GM13977 (cell line): ENCODE results near the gene GLUL.

Experiments used
- DNase-seq: peaks from one replicate; pipeline ENCODE4 v3.0.0; 2012; ENCODE audit warnings: low spot score
- CTCF ChIP-seq: IDR thresholded peaks from 2 replicates; pipeline ENCODE4 v1.5.1; 2012; ENCODE audit warnings: mild to moderate bottlenecking, control low read depth; ENCODE audit not compliant: insufficient read depth; ENCODE audit errors: extremely low read depth, missing control alignments
- in situ Hi-C: fragments of 300-500 bp; cut with MboI; formaldehyde crosslinking; loops from one replicate; pipeline ENCODE4 v1.12.0; 2022; ENCODE audit warnings: low sequenced_read_pairs, low pct_unique_long_range_greater_than_20kb, mixed read lengths, inconsistent platforms; ENCODE audit not compliant: unreplicated experiment

The GLUL gene

GRCh38 chr1:182397653-182398393, 6.2 kb upstream of the GLUL start:
- DNase-seq, result no peak
- in situ Hi-C loops, result loop anchor here (5.0 to 10.0 kb wide), 2 partner anchors 256 to 313 kb away; no protein-coding TSS in a partner anchor
- TF ChIP-seq CTCF, result no peak

- no peak for TF ChIP-seq CTCF
- in situ Hi-C loops, result loop anchor here (5.0 to 10.0 kb wide), 2 partner anchors 254 to 311 kb away; no protein-coding TSS in a partner anchor
- DNase-seq, result no peak
These were observed 4.3 kb upstream of the GLUL start for GRCh38 chr1:182395906-182396305.

DNA sequence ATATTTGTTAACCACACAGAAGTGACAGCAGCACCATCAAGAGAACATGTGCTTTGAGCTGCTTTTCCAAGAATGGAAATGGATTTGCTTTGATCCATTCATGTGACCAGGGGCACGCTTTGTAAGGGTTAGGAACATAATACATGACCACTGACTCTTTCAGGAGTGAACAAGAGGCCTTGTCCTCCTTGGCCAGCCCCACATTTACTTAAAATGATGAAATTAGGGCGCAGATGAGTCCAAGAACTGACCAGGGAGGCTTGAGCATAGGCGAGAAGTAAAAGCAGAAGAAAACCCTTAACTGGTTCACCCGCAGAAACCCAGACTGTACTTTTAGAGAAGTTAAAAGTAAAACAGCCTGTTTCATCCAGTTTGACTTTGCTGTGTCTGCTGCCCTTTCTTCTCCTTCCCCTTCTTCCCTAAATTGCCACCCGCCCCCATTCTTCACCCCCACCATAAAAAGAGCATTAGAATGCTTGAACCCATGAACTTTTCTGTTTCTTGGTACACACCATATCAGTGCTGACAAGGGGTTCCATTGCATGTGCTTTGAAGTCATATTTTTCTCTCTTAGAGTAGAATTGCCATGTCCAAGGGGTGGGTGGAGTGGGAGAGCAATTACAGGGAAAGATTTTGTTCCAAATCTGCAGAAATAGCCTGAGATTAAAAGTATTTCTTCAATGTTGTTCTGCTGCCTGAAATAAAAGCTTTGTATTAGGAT, 2.6 kb upstream of the GLUL start:
- DNase-seq, result no peak
- no peak for TF ChIP-seq CTCF
- in situ Hi-C loops, result loop anchor here (10.0 kb wide), 1 partner anchor 309 kb away; no protein-coding TSS in a partner anchor

DNA sequence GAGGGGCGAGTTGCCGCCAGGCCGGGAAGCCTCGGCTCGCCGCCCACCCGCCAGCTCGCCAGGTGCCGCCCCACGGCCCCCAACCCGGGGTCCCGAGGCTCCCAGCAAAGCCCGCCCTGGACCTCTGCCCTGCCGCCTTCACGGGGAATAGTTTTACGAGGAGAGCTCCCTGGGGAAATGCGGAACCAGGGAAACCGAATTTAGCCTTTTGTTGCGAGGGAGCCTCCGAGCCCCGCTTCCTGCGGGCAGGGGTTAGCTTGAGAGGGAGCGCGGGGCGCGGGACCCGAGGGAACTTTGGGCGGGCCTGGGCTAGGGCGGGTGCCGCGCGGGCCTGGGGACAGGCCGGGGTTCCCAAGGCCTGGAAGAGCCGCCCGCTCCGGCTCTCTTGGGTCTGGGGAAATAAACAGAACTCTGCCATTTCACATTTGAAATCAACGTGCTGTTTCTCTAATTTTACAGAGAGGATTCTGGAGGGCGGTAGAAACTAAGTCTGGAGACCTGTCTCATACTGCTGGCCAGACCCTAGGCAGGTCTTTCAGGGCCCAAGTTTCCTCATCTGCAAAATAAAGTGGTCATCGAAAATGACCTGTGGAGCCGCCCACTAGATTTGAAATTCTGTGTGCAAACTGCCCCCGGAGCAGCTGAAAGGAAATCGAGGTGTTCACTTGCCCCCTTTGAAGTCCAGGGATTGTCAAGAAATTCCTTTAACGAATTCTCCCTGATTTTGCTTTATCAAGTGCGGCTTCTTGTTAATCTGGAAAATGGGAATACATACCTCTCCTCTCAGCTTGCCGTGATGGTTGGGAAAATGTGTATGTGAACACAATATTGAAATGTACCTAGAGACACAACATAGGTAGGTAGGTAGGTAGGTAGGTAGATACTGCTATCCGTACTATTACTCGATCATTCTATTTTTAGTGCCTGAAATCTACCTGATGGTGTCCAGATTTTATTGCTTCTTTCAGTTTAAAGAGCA, 749 bp upstream of the GLUL start:
- TF ChIP-seq CTCF, result no peak
- in situ Hi-C loops, result loop anchor here (10.0 kb wide), 1 partner anchor 308 kb away; no protein-coding TSS in a partner anchor
- no peak for DNase-seq

DNA sequence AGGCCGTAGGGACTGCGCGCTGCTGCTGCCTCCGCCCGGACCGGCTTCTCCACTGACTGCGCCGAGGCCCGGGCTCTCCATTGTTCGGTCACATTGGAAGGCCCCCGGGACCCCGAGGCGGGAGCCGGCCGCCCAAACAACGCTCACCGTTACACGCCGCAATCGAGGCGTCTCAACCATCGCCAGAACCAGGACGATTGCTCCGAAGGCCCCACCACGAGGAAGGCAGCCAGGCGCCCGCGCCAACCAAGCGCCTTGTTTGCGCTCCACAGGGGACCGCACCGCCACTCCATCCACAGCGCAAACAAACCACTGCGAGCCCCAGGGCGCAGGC, 595 bp downstream of the GLUL start:
- DNase-seq, result no peak
- in situ Hi-C loops, result loop anchor here (10.0 kb wide), 1 partner anchor 306 kb away; no protein-coding TSS in a partner anchor
- TF ChIP-seq CTCF, result no peak

DNA sequence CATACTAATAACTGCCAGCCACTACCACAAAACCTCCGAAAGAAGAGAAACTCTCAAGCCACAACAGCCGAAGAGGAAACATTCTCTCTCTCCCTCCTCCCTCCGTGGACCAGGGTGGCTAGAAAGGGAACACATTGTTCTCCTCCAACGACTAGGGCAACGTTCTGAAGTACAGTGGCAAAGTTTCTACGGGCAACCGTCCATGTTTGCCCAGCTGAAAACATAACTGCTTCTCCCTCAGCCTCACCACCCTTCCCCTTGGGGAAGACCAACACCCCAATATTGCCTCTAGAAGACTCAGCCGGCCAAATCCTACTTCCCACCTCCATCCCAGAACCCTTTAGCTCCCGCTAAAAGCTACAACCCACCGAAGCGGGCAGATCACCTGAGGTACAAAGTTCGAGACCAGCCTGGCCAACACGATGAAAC, 2.0 kb downstream of the GLUL start:
- DNase-seq, result no peak
- in situ Hi-C loops, result loop anchor here (10.0 kb wide), 1 partner anchor 305 kb away; no protein-coding TSS in a partner anchor

More for the DNA sequence above, 2.0 kb downstream of the GLUL start:
- TF ChIP-seq CTCF, result no peak
